Activated T-cell treated with anti-CD3 and anti-CD28 coated beads, Interleukin-2, amount 50 U/mL, for 4 hours (primary cell): ENCODE measurements around the gene PPP3CA. TPM values are rescaled to one million over a fixed set of nuclear protein-coding genes. Genes with fewer than 3 reads are reported as not detected.

Experiments used
- ATAC-seq, 2 donors: fragments of 200-7000 bp; cut with Tn5 transposase; one replicate each; pipeline ENCODE4 v1.10.0; 2021
- DNase-seq: peaks from one replicate; pipeline ENCODE4 v3.0.0-alpha.2; 2020
- H3K27me3 Mint-ChIP-seq: one replicate; pipeline ENCODE4 v1.8.0; 2021; ENCODE audit warnings: low read depth, mixed read lengths
- H3K36me3 Mint-ChIP-seq: one replicate; pipeline ENCODE4 v1.8.0; 2022; ENCODE audit warnings: mixed read lengths; ENCODE audit not compliant: insufficient read depth
- H3K4me1 Mint-ChIP-seq: one replicate; pipeline ENCODE4 v1.8.0; 2021; ENCODE audit warnings: low read depth, mixed read lengths
- H3K4me3 Mint-ChIP-seq: one replicate; pipeline ENCODE4 v1.8.0; 2021; ENCODE audit warnings: mild to moderate bottlenecking, moderate library complexity, mixed read lengths
- H3K9me3 Mint-ChIP-seq: one replicate; pipeline ENCODE4 v1.8.0; 2021; ENCODE audit warnings: mixed read lengths
- total RNA-seq, 3 donors: library from RNA; stranded (reverse); gene quantifications; one replicate each; pipeline ENCODE4 v1.2.1, GENCODE V29; 2021

The PPP3CA gene
- total RNA-seq, 3 donors from 2014 or later = 6.7 to 11.6 (median 9.4) TPM

- Mint-ChIP-seq H3K4me1 (peaks cover 13% of the 10 kb centered on the region), H3K36me3 (peaks cover 9% of the 10 kb centered on the region), H3K4me3 (no peak overlapping the region), H3K27me3 (no peaks in the 10 kb centered on the region), H3K9me3 (peaks cover 6% of the 10 kb centered on the region)
- ATAC-seq (no peak), DNase-seq (no peak)
These were observed 32.3 kb downstream of the PPP3CA start for GRCh38 chr4:101315041-101315440.

- ATAC-seq (no peak), DNase-seq (no peak)
- Mint-ChIP-seq H3K4me1 (peaks cover 38% of the 10 kb centered on the region), H3K36me3 (no peaks in the 10 kb centered on the region), H3K27me3 (no peaks in the 10 kb centered on the region), H3K4me3 (no peak overlapping the region), H3K9me3 (no peaks in the 10 kb centered on the region)
These were observed 37.4 kb downstream of the PPP3CA start for GRCh38 chr4:101309925-101310324.

- peaks cover 41% of the 10 kb centered on the region for H3K4me1 Mint-ChIP-seq
- no peaks in the 10 kb centered on the region for H3K27me3 Mint-ChIP-seq
- ATAC-seq (no peak), DNase-seq (no peak)
- no peaks in the 10 kb centered on the region for H3K36me3 Mint-ChIP-seq
- no peaks in the 10 kb centered on the region for H3K9me3 Mint-ChIP-seq
- no peak overlapping the region for H3K4me3 Mint-ChIP-seq
These were observed 39.4 kb downstream of the PPP3CA start for GRCh38 chr4:101307899-101308298.

- no peaks in the 10 kb centered on the region for H3K27me3 Mint-ChIP-seq
- DNase-seq = no peak
- H3K4me1 Mint-ChIP-seq = peaks cover 41% of the 10 kb centered on the region
- no peaks in the 10 kb centered on the region for H3K36me3 Mint-ChIP-seq
- peak overlapping the region; percentile 67 for H3K4me3 Mint-ChIP-seq
- H3K9me3 Mint-ChIP-seq = no peaks in the 10 kb centered on the region
- ATAC-seq = no peak
These were observed 40.3 kb downstream of the PPP3CA start for GRCh38 chr4:101306764-101307615.

- Mint-ChIP-seq H3K36me3 (no peaks in the 10 kb centered on the region), H3K9me3 (no peaks in the 10 kb centered on the region), H3K27me3 (no peaks in the 10 kb centered on the region), H3K4me3 (peak overlapping the region; percentile 67), H3K4me1 (peaks cover 37% of the 10 kb centered on the region)
- no peak for DNase-seq
- ATAC-seq = peak in 1 of 2 donors; percentile 43
These were observed 41.1 kb downstream of the PPP3CA start for GRCh38 chr4:101306225-101306624.

GRCh38 chr4:101304916-101305315 lies 42.4 kb downstream of the PPP3CA start:
- DNase-seq (no peak), ATAC-seq (no peak)
- no peaks in the 10 kb centered on the region for H3K9me3 Mint-ChIP-seq
- peaks cover 36% of the 10 kb centered on the region for H3K4me1 Mint-ChIP-seq
- no peaks in the 10 kb centered on the region for H3K27me3 Mint-ChIP-seq
- H3K36me3 Mint-ChIP-seq = no peaks in the 10 kb centered on the region
- no peak overlapping the region for H3K4me3 Mint-ChIP-seq

GRCh38 chr4:101299899-101300540 lies 47.3 kb downstream of the PPP3CA start:
- DNase-seq (no peak), ATAC-seq (no peak)
- H3K27me3 Mint-ChIP-seq = no peaks in the 10 kb centered on the region
- H3K9me3 Mint-ChIP-seq = no peaks in the 10 kb centered on the region
- peaks cover 10% of the 10 kb centered on the region for H3K4me1 Mint-ChIP-seq
- H3K36me3 Mint-ChIP-seq = no peaks in the 10 kb centered on the region
- no peak overlapping the region for H3K4me3 Mint-ChIP-seq

GRCh38 chr4:101299021-101299420 lies 48.3 kb downstream of the PPP3CA start:
- H3K9me3 Mint-ChIP-seq = no peaks in the 10 kb centered on the region

GRCh38 chr4:101295691-101296090 lies 51.6 kb downstream of the PPP3CA start:
- peaks cover 18% of the 10 kb centered on the region for H3K4me1 Mint-ChIP-seq
- H3K4me3 Mint-ChIP-seq = no peak overlapping the region
- H3K36me3 Mint-ChIP-seq = peaks cover 3% of the 10 kb centered on the region
- no peaks in the 10 kb centered on the region for H3K9me3 Mint-ChIP-seq
- no peak for ATAC-seq
- no peaks in the 10 kb centered on the region for H3K27me3 Mint-ChIP-seq
- DNase-seq = no peak

More at GRCh38 chr4:101299021-101299420, 48.3 kb downstream of the PPP3CA start:
- no peak for DNase-seq
- peaks cover 7% of the 10 kb centered on the region for H3K4me1 Mint-ChIP-seq
- no peak for ATAC-seq
- H3K27me3 Mint-ChIP-seq = no peaks in the 10 kb centered on the region
- no peaks in the 10 kb centered on the region for H3K36me3 Mint-ChIP-seq
- no peak overlapping the region for H3K4me3 Mint-ChIP-seq

GRCh38 chr4:101294597-101294996 lies 52.7 kb downstream of the PPP3CA start:
- DNase-seq (no peak), ATAC-seq (no peak)
- Mint-ChIP-seq H3K9me3 (no peaks in the 10 kb centered on the region), H3K27me3 (no peaks in the 10 kb centered on the region), H3K4me3 (no peak overlapping the region), H3K36me3 (peaks cover 3% of the 10 kb centered on the region), H3K4me1 (peaks cover 21% of the 10 kb centered on the region)

GRCh38 chr4:101292901-101293300 lies 54.4 kb downstream of the PPP3CA start:
- no peak overlapping the region for H3K4me3 Mint-ChIP-seq
- no peak for ATAC-seq
- no peak for DNase-seq
- peaks cover 3% of the 10 kb centered on the region for H3K36me3 Mint-ChIP-seq
- no peaks in the 10 kb centered on the region for H3K27me3 Mint-ChIP-seq
- H3K4me1 Mint-ChIP-seq = peaks cover 30% of the 10 kb centered on the region
- H3K9me3 Mint-ChIP-seq = no peaks in the 10 kb centered on the region

GRCh38 chr4:101292214-101292613 lies 55.1 kb downstream of the PPP3CA start:
- H3K27me3 Mint-ChIP-seq = no peaks in the 10 kb centered on the region
- H3K36me3 Mint-ChIP-seq = peaks cover 3% of the 10 kb centered on the region
- DNase-seq (no peak), ATAC-seq (no peak)
- peaks cover 37% of the 10 kb centered on the region for H3K4me1 Mint-ChIP-seq
- no peak overlapping the region for H3K4me3 Mint-ChIP-seq
- no peaks in the 10 kb centered on the region for H3K9me3 Mint-ChIP-seq

GRCh38 chr4:101291198-101291597 lies 56.1 kb downstream of the PPP3CA start:
- H3K9me3 Mint-ChIP-seq = no peaks in the 10 kb centered on the region
- no peak overlapping the region for H3K4me3 Mint-ChIP-seq
- peaks cover 3% of the 10 kb centered on the region for H3K36me3 Mint-ChIP-seq
- DNase-seq (no peak), ATAC-seq (no peak)
- peaks cover 42% of the 10 kb centered on the region for H3K4me1 Mint-ChIP-seq
- H3K27me3 Mint-ChIP-seq = no peaks in the 10 kb centered on the region

GRCh38 chr4:101290654-101291053 lies 56.7 kb downstream of the PPP3CA start:
- Mint-ChIP-seq H3K4me3 (no peak overlapping the region), H3K36me3 (peaks cover 3% of the 10 kb centered on the region), H3K9me3 (no peaks in the 10 kb centered on the region), H3K27me3 (no peaks in the 10 kb centered on the region), H3K4me1 (peaks cover 45% of the 10 kb centered on the region)
- ATAC-seq (no peak), DNase-seq (no peak)

- ATAC-seq = no peak
- H3K4me3 Mint-ChIP-seq = no peak overlapping the region
These were observed 58.0 kb downstream of the PPP3CA start for GRCh38 chr4:101289306-101289705.

More at GRCh38 chr4:101289306-101289705, 58.0 kb downstream of the PPP3CA start:
- H3K4me1 Mint-ChIP-seq = peaks cover 56% of the 10 kb centered on the region
- peaks cover 3% of the 10 kb centered on the region for H3K36me3 Mint-ChIP-seq
- H3K9me3 Mint-ChIP-seq = no peaks in the 10 kb centered on the region
- DNase-seq = no peak
- no peaks in the 10 kb centered on the region for H3K27me3 Mint-ChIP-seq
